ENCODE measurements around the gene ARID1A. TPM values are rescaled to one million over a fixed set of nuclear protein-coding genes. Genes with fewer than 3 reads are reported as not detected.

The ARID1A gene
- total and polyA plus RNA-seq, 2 of the 8 experiments (the other 6 are each of a cell fraction or from before 2014, with no cell fraction given), result 52.1 to 103 TPM

DNA sequence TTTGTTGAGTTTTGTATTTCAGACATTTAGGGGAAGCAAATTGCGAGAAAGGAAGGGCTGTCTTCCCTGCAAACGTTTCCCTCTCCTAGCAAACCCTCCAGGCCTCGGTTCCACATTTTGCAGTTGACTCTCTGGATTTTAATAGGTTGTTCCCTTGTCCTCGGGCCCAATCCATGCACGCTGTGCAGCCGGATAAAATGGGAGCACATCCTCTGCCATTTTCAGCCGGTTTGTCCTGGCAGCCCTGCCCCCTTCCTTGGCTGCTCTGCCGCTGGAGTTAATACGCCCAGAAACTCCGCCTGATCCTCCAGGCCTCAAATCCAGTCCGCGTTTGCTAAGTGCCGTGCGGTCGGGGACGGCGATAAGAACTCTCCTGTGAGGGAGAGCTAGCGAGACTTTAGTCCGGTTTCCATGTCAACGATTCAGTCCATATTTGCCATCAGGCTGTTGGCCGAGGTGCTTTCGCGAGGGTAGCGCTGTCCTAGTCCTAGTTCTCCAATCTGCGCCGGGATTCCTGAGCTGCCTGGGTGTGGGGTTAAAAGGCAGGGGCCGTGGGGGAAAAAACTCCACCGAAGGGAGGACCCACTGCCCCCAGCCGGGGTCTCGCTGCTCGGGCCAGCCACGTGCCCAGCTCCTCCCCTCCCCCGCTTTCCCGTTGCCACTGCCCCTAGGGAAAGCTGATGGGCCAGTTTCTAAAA, 2.9 kb upstream of the ARID1A start:
- H3K4ac ChIP-seq (replicated peaks; ENCODE audit: insufficient read length, low read depth, low read length), result no peak overlapping the region
- H4K8ac ChIP-seq (ENCODE audit: extremely low read depth, insufficient read depth, low read length), result no peak overlapping the region
- H3K4me1 ChIP-seq (replicated peaks in 1 of 4; ENCODE audit: control insufficient read depth in 3 of 4, insufficient read depth in 4 of 4, low read length in 3 of 4), result peaks cover 9 to 14% (median 13%) of the 10 kb centered on the region in 4 experiments; a peak in 6 of 7 replicates
- peak overlapping the region; percentile 67 for H3K27ac ChIP-seq (ENCODE audit: low read depth, low read length)
- peak overlapping the region; percentile 1; the same call in 1 of the 2 replicates for H2BK15ac ChIP-seq (ENCODE audit: low read length)
- 3% methylated on average over 32 of the region's 34 CpGs; no CpG with 5 or more reads in 1 of the 2 experiments for whole genome bisulfite sequencing, 2 experiments (ENCODE audit: extremely low coverage in 1 of 2, insufficient coverage in 1 of 2, insufficient read length in 1 of 2, insufficient replicate concordance in 2 of 2, low coverage in 1 of 2, low lambda C conversion rate in 2 of 2, missing lambda C conversion rate in 1 of 2)
- H3K23me2 ChIP-seq (ENCODE audit: low read depth, low read length), result peaks cover 11% of the 10 kb centered on the region
- H3K56ac ChIP-seq (replicated peaks; ENCODE audit: insufficient read length, low read depth, low read length), result peak overlapping the region; percentile 84
- H2BK120ac ChIP-seq (replicated peaks; ENCODE audit: low read depth, low read length), result peak overlapping the region; percentile 70
- H3K18ac ChIP-seq (ENCODE audit: extremely low read depth, low read length), result peak overlapping the region; percentile 66; the same call in 1 of the 2 replicates
- H3K36me3 ChIP-seq (ENCODE audit: control insufficient read depth in 2 of 4, insufficient read depth in 4 of 4, low read length in 3 of 4), result no peaks in the 10 kb centered on the region
- H3K14ac ChIP-seq (ENCODE audit: insufficient read length), result no peak overlapping the region
- 0 out of 2 replicates have a peak, but pooled peaks cover 1% of the 10 kb centered on the region for H3K79me1 ChIP-seq (ENCODE audit: low read depth, low read length)
- H2AFZ ChIP-seq (ENCODE audit: low read length), result no peak overlapping the region
- peak overlapping the region; percentile 69 for H2BK5ac ChIP-seq (ENCODE audit: low read depth, low read length)
- H4K20me1 ChIP-seq (replicated peaks in 1 of 2; ENCODE audit: control insufficient read depth in 1 of 2, insufficient read depth in 2 of 2, low read length in 2 of 2), result peaks cover 0 to 2% of the 10 kb centered on the region in 2 experiments
- H2AK5ac ChIP-seq (ENCODE audit: low read depth, low read length), result no peak overlapping the region
- no peak overlapping the region for H3K23ac ChIP-seq (ENCODE audit: insufficient read length)
- H3K9me3 ChIP-seq (ENCODE audit: insufficient read depth in 2 of 2, low read depth in 1 of 2, low read length in 1 of 2), result no peaks in the 10 kb centered on the region
- H2BK20ac ChIP-seq (ENCODE audit: low read length), result no peak overlapping the region
- H3K9ac ChIP-seq (replicated peaks in 1 of 4; ENCODE audit: extremely low read depth in 1 of 4, low read depth in 3 of 4, low read length in 3 of 4), result peak overlapping the region in 3 of 4 experiments; percentile 42 to 75 (median 65); a peak in 5 of 7 replicates
- peak overlapping the region; percentile 53 for H2BK12ac ChIP-seq (ENCODE audit: low read depth, low read length)
- H3K27me3 ChIP-seq (replicated peaks in 1 of 4; ENCODE audit: control insufficient read depth in 3 of 4, extremely low read depth in 1 of 4, insufficient read depth in 3 of 4, low read length in 3 of 4), result no peaks in the 10 kb centered on the region
- peak; percentile 92 to 93 for DNase-seq (ENCODE audit: low read depth in 1 of 2, low spot score in 2 of 2)
- FAIRE-seq, result peak; percentile 91
- ChIA-PET POLR2A (ENCODE audit: partially characterized antibody) (interaction anchor here (1.0 to 14.4 kb wide), 12 partner anchors 10 to 207 kb away, joined by 3 to 118 read pairs (median 6); partner anchors contain the start of genes GPATCH3 and PIGV), CTCF (ENCODE audit: partially characterized antibody) (interaction anchor here (0.6 to 5.1 kb wide), 16 partner anchors 9 to 93 kb away, joined by 3 to 41 read pairs (median 4); no protein-coding TSS in a partner anchor)
- H3K4me2 ChIP-seq (ENCODE audit: insufficient read depth in 1 of 2, low read depth in 2 of 2, low read length in 2 of 2), result peak overlapping the region; percentile 75 to 86
- H3K4me3 ChIP-seq (ENCODE audit: extremely low read depth in 1 of 4, insufficient read depth in 2 of 4, low read depth in 3 of 4, low read length in 4 of 4), result peak overlapping the region; percentile 56 to 95 (median 59)
- H4K5ac ChIP-seq (ENCODE audit: insufficient read length, low read depth, low read length), result peak overlapping the region; percentile 65
- peak overlapping the region; percentile 71 for H4K91ac ChIP-seq (replicated peaks; ENCODE audit: insufficient read length, low read length)
- peaks cover 10 to 16% of the 10 kb centered on the region in 2 experiments for H3K79me2 ChIP-seq (ENCODE audit: control insufficient read depth in 1 of 2, insufficient read depth in 2 of 2, low read length in 2 of 2)
- TF ChIP-seq CREB1 (IDR thresholded peaks at IDR 0.05), result peak; percentile 67
- TF ChIP-seq CTBP2 (IDR thresholded peaks at IDR 0.05; ENCODE audit: borderline replicate concordance, insufficient read depth, insufficient read length, low read length), result no peak
- TF ChIP-seq, protein P1, sequence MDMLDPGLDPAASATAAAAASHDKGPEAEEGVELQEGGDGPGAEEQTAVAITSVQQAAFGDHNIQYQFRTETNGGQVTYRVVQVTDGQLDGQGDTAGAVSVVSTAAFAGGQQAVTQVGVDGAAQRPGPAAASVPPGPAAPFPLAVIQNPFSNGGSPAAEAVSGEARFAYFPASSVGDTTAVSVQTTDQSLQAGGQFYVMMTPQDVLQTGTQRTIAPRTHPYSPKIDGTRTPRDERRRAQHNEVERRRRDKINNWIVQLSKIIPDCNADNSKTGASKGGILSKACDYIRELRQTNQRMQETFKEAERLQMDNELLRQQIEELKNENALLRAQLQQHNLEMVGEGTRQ (IDR thresholded peaks at IDR 0.05; ENCODE audit: low read length), result 0 out of 2 replicates have a peak, but pooled peaks have one; percentile 24
- TF ChIP-seq SP2 (IDR thresholded peaks at IDR 0.05; ENCODE audit: low read length), result no peak
- TF ChIP-seq BCL11A (IDR thresholded peaks at IDR 0.05; ENCODE audit: low read depth in 2 of 2, low read length in 2 of 2), result no peak
- TF ChIP-seq, protein P2, sequence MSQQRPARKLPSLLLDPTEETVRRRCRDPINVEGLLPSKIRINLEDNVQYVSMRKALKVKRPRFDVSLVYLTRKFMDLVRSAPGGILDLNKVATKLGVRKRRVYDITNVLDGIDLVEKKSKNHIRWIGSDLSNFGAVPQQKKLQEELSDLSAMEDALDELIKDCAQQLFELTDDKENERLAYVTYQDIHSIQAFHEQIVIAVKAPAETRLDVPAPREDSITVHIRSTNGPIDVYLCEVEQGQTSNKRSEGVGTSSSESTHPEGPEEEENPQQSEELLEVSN (IDR thresholded peaks at IDR 0.05), result peak; percentile 86
- TF ChIP-seq RNF2 (IDR thresholded peaks at IDR 0.05; ENCODE audit: borderline replicate concordance, low read depth, low read length, missing control alignments, poor library complexity, severe bottlenecking), result no peak
- TF ChIP-seq MAX (IDR thresholded peaks at IDR 0.05), result peak; percentile 90
- TF ChIP-seq POLR2AphosphoS5 (IDR thresholded peaks at IDR 0.05; ENCODE audit: low read depth, low read length), result peak; percentile 74

Data from H1 (cell line).